ENCODE results near the gene PPP6R3. TPM values are rescaled to one million over a fixed set of nuclear protein-coding genes. Genes with fewer than 3 reads are reported as not detected.

Gene PPP6R3
- total and polyA plus RNA-seq, 2 of the 13 experiments (the other 11 are each of a cell fraction or from before 2014, with no cell fraction given): 41.2 to 83.4 TPM

GRCh38 chr11:68649851-68650555 lies 189.5 kb downstream of the PPP6R3 start:
- H3K4me1 ChIP-seq (ENCODE audit: insufficient read depth, low read length): no peaks in the 10 kb centered on the region
- FAIRE-seq (no peak), ATAC-seq (no peak), DNase-seq (ENCODE audit: low spot score) (no peak)
- CTCF ChIA-PET (ENCODE audit: low intra/inter-chr PET ratio, low total read pairs): no interaction called here
- no TSS peak for BruUV-seq (replicated peaks)
- no peak overlapping the region for H3K9ac ChIP-seq (ENCODE audit: insufficient read depth, low read depth, low read length)
- H3K79me2 ChIP-seq (ENCODE audit: insufficient read depth, low read length): no peaks in the 10 kb centered on the region
- H2AFZ ChIP-seq (ENCODE audit: low read length): no peak overlapping the region
- peaks cover 8 to 34% of the 10 kb centered on the region in 2 experiments; a peak in 4 of 5 replicates for H3K27me3 ChIP-seq (ENCODE audit: control insufficient read depth in 1 of 2, insufficient read depth in 2 of 2, low read length in 2 of 2)
- WGBS (ENCODE audit: low lambda C conversion rate): 66% methylated on average over 19 of the region's 38 CpGs
- in situ Hi-C loops (cut with HindIII; ENCODE audit: extremely low pct_ligation_motif_present, low pct_unique_long_range_greater_than_20kb) (loop anchor here (25.0 kb wide), 1 partner anchor 237 kb away; no protein-coding TSS in a partner anchor), intact Hi-C loops (cut with micrococcal nuclease; ENCODE audit: unreplicated experiment) (loop anchor here (10.0 kb wide), 1 partner anchor 155 kb away; no protein-coding TSS in a partner anchor)
- no peak overlapping the region for H3K4me3 ChIP-seq (replicated peaks in 1 of 3; ENCODE audit: insufficient read depth in 1 of 3, low read depth in 2 of 3, low read length in 3 of 3)
- no peaks in the 10 kb centered on the region for H3K9me3 ChIP-seq (ENCODE audit: low read length)
- H3K36me3 ChIP-seq (replicated peaks in 1 of 2; ENCODE audit: control insufficient read depth in 1 of 2, insufficient read depth in 2 of 2, low read length in 2 of 2): no peaks in the 10 kb centered on the region
- no peaks in the 10 kb centered on the region for H4K20me1 ChIP-seq (ENCODE audit: insufficient read depth, low read length)
- no peak overlapping the region for H3K27ac ChIP-seq (ENCODE audit: extremely low read length, insufficient read depth, low read length)
- TF ChIP-seq HMG20B (CRISPR knock-in tag; conservative IDR thresholded peaks at IDR 0.05): no peak
- TF ChIP-seq, protein P1, sequence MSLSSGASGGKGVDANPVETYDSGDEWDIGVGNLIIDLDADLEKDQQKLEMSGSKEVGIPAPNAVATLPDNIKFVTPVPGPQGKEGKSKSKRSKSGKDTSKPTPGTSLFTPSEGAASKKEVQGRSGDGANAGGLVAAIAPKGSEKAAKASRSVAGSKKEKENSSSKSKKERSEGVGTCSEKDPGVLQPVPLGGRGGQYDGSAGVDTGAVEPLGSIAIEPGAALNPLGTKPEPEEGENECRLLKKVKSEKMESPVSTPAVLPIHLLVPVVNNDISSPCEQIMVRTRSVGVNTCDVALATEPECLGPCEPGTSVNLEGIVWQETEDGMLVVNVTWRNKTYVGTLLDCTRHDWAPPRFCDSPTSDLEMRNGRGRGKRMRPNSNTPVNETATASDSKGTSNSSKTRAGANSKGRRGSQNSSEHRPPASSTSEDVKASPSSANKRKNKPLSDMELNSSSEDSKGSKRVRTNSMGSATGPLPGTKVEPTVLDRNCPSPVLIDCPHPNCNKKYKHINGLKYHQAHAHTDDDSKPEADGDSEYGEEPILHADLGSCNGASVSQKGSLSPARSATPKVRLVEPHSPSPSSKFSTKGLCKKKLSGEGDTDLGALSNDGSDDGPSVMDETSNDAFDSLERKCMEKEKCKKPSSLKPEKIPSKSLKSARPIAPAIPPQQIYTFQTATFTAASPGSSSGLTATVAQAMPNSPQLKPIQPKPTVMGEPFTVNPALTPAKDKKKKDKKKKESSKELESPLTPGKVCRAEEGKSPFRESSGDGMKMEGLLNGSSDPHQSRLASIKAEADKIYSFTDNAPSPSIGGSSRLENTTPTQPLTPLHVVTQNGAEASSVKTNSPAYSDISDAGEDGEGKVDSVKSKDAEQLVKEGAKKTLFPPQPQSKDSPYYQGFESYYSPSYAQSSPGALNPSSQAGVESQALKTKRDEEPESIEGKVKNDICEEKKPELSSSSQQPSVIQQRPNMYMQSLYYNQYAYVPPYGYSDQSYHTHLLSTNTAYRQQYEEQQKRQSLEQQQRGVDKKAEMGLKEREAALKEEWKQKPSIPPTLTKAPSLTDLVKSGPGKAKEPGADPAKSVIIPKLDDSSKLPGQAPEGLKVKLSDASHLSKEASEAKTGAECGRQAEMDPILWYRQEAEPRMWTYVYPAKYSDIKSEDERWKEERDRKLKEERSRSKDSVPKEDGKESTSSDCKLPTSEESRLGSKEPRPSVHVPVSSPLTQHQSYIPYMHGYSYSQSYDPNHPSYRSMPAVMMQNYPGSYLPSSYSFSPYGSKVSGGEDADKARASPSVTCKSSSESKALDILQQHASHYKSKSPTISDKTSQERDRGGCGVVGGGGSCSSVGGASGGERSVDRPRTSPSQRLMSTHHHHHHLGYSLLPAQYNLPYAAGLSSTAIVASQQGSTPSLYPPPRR (CRISPR knock-in tag; IDR thresholded peaks at IDR 0.05; ENCODE audit: borderline replicate concordance): no peak
- no peak for TF ChIP-seq SRSF9 (IDR thresholded peaks at IDR 0.05; ENCODE audit: borderline replicate concordance, insufficient read depth, low read depth, low read length, poor library complexity, severe bottlenecking)
- no peak for TF ChIP-seq ZMAT3 (CRISPR knock-in tag; conservative IDR thresholded peaks at IDR 0.05)
- TF ChIP-seq ZNF558 (CRISPR knock-in tag; IDR thresholded peaks at IDR 0.05; ENCODE audit: borderline replicate concordance): no peak
- TF ChIP-seq ZNF484 (CRISPR knock-in tag; IDR thresholded peaks at IDR 0.05; ENCODE audit: borderline replicate concordance, low read depth): no peak
- TF ChIP-seq NR2F6 (IDR thresholded peaks at IDR 0.05): no peak
- no peak for TF ChIP-seq NR2F6 (CRISPR knock-in tag; IDR thresholded peaks at IDR 0.05)
- H3K4me2 ChIP-seq (ENCODE audit: low read depth, low read length): no peak overlapping the region
- POLR2A ChIA-PET: no interaction called here
